SKM-1 treated with dmso at 0.1 percent for 144 hours (cell line): Measurements from ENCODE around the gene RNFT2.

ENCODE experiments used
- DNase-seq: peaks from one replicate; lab custom pipeline; 2025; ENCODE audit not compliant: unreplicated experiment; lab: John Stamatoyannopoulos, UW

The RNFT2 gene, protein sequence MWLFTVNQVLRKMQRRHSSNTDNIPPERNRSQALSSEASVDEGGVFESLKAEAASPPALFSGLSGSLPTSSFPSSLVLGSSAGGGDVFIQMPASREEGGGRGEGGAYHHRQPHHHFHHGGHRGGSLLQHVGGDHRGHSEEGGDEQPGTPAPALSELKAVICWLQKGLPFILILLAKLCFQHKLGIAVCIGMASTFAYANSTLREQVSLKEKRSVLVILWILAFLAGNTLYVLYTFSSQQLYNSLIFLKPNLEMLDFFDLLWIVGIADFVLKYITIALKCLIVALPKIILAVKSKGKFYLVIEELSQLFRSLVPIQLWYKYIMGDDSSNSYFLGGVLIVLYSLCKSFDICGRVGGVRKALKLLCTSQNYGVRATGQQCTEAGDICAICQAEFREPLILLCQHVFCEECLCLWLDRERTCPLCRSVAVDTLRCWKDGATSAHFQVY

DNA sequence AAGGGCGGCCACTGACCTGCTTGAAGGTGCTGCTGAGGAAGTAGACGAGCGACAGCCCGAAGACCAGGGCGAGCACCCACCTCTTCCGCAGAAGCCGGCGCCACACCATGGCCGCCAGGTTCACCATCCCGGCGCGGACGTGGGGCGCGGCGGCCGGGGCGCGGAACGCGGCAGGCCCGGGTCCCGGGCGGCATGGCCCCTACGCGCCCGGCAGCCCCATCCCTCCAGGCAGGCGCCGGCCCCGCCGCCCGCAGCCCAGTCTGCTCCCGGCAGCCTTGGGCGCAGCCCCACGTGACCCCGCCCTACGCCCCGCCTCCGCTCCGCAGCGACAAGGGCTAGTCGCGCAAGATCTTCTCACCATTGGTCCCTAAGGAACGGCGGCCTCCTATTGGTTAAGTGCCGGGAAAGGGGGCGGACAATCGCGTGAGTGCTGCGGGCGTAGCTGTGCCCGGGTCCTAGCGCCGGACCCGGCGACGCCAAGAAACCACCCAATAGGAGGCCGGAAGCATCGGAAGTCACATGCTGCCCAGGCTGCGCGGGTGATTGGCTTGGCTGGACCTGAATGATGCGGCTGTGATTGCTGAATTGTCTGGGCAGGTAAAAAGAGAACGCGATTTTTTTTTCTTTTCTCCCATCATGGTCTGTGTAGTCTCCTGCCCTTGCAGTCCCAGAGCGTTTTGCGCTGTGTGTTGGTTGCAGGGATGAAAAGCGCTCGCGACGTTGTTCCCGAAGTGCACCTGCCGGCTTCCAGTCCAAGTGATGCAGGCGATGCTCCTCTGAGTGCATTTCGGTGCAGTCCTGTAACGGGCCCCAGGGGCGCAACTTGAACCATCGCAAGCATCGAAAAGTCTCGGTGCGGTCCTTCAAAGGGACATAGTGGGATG lies at the start of gene RNFT2, which contains the start of gene SPRING1:
RNFT2 (plus strand) TSS at position 542 of the 884 bp plus-strand sequence. CDS start 2,183 bp downstream, outside the sequence.
SPRING1 (minus strand) TSS at position 296 of the 884 bp plus-strand sequence; CDS start at position 127, 169 bp downstream.
- peak; percentile 88 for DNase-seq

DNA sequence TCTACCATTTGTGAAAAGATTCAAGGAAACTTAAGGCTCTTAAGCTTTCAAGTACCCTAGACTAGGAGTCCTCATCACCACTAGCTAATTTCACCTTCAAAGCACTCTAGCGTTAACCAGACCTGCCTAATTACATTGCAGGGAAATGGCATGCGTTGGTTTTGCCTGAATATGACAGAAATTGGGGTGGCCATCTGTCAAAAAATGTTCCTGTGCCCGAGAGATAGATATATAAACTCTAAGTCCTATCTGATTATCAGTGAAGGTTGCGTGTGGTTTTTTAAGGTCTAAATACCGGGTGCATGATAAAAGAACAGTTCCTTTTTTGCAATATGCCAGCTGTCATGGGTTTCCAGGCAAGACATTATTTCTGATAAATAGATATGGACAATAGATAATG lies 48.6 kb upstream of the RNFT2 start:
- DNase-seq = no peak

DNA sequence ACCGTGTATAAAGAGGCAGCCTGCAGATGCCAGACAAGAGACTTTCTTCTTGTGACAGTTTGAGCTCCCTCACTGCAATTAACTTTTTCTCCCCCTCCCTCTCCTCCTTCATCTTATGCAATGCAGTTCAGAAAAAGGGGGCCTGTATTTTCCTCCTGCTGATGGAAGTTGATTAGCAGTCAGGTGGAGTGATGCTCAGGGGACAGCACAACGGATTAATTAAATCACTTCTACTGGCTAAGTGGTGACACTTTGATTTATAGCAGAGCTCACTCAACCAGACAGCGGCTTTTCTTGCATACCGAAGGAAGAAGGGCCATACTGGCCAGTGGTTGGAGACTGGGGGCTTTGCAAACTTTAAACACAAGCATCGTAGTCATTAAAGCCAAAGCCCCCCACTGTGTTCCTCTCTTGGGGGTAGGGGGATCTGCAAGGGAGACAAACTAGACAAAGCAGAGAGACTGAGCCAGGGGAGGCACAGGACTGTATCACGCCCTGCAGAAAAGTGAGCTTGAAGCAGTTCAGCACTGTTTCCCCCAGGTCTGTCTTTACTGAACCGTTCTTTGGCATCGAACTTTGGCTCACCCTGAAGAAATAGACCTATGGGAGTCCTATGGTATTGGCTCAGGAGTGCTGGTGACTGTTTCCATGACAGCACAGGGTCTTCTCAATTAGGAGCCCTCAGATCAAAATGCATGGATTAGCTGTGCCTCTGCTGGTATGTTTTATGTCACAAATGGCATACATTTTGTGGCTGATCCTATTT lies 48.0 kb upstream of the RNFT2 start:
- no peak for DNase-seq

DNA sequence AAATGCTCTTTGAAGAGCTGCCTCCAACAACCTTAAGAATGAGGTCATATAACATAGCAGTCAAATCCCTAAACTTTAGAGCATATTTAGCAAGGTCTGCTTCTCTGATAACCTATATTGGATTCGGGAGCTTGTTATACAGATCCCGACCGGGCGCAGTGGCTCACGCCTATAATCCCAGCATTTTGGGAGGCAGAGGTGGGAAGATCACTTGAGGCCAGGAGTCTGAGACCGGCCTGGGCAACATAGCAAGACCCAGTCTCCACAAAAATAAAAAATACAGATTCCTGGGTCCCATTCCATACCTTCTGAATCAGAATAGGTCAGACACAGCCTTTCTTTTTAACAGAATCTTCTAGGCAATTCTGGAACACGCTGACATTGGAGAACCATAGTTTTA lies 46.9 kb upstream of the RNFT2 start:
- no peak for DNase-seq

DNA sequence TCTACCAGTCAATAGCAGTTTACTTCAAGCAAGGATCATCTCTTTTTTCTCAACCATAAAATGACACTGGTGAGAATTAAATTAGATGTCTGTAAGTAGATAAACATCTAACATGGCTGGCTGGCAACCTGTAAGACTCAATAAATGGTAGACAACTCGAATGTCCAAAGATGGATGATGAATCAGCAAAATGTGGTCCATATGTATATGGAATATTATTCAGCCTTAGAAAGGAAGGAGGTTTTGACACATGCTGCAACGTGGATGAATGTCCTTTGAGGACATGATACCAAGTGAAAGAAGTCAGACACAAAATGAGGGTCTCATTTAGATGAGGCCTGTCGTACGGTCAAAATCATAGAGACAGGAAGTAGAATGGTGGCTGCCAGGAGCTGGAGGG lies 46.5 kb upstream of the RNFT2 start:
- no peak for DNase-seq

DNA sequence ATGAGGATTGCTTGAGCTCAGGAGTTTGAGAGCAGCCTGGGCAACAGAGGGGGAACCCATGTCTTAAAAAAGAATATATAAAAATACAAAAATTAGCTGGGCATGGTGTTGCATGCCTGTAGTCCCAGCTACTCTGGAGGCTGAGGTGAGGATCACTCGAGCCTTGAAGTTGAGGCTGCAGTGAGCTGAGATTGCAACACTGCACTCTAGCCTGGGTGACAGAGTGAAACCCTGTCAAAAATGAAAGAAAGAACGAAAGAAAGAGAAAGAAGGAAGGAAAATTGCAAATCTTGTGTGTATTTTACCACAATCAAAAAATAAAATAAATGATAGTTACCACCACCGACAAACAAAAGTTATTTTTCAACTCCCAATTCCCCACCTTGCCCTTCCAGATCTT lies 45.5 kb upstream of the RNFT2 start:
- DNase-seq = no peak

DNA sequence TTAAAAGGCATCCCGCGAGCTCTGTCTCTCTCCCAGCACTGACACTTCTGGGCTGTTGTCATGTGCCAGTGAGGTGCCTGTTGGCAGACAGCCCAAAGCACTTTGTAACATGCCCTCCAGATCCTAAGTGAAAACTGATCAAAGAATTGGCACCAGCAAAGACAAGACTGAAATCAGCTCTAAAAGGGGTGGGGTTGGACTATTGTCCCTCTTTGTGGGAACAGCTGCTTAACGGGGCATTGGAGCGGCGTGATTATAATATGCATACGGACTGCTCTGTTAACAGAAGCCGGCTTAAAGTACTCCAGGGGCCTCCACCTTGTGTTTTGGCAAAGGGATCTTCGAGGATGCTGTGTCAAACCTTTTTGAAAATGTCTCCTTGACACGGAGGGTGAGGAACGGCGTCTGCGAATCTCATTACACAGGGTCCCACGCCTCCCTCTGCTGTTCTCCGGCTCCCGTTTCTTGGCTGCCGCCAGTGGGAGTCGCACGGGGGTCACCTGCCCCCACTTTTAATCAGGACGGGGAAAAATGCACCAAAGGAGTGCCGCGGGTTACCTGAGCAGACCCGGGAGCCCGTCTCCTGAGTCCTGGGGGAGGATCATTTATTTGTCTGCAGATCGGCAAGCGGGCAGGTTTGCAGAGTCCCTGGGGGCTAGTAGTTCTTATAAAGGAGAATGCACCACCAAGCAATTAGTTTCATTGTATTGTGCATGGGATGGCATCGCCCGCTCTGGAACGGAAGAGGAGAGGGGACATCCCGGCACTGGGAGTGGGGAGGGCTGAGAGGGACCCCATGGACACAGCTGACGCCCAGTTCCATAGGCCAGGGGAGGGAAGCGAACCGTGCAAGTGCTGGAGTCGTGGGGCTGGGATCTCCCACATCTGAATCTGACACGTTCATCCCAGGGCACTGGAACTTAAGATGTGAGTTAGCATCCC lies 44.6 kb upstream of the RNFT2 start:
- no peak for DNase-seq

DNA sequence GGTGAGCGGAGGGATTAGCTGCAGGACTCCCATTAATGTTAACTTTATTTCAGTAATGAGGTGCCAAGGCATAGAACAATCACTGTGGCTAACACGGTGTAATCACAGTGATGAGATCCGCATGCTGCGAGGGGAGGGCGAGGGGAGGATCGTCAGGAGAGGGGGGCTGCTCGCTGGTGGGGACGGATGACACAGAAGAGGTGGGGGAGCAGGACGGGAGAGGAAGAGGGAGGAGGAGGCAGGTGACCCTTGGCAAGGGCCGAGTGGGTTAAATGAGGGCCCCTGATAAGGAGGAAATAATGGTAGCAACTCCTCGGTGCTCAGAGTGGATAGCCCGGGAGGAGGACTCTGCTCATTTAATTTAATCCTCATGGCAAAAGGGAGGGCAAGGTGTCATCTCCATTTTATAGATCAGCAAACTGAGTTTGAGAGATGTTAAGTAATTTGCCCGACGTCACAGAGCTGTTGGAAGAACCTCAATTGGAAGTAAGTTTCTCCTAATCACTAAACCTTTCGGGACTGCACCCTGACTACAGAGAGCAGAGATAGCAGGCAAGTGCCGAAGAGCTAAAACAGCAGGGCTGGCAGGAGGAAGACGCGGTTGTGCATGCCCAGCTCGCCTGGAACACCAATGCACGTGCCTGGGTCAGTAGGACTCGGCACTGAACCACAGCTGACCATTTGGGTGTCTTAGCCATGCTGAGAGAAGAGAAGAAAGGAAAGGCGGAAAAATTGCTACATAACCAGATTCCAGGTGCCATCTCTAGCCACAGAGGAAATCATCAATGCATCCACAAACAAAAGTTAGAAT lies 43.3 kb upstream of the RNFT2 start:
- no peak for DNase-seq

DNA sequence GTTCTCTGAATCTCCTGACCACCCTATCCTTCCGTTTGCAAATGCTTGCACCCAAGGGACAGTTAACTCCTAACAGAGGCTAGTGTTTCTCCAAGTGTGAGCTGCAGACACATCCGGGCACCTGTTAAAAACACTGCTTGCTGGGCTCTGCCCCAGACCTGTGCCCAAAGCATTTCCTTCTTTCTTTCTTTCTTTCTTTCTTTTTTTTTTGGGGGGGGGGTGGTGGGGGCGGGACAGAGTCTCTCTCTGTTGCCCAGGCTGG lies 42.7 kb upstream of the RNFT2 start:
- DNase-seq = no peak

DNA sequence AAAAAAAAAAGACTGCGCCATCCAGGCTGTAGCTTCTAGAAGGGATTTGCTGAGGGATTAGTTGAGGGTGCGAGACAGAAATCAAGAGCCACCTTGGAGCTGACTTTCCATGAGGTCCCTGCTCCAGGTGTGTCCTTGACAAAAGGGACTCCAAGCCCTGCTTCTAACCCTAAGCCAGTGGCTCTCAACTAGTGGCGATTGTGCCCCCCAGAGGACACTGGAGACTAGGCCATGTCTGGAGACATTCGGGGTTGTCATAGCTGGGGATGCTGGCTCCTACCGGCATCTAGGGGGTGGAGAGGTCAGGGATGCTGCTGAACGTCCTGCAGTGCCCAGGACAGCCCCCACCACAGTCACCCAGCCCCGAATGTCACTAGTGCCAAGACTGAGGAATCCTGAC lies 40.8 kb upstream of the RNFT2 start:
- DNase-seq = no peak

DNA sequence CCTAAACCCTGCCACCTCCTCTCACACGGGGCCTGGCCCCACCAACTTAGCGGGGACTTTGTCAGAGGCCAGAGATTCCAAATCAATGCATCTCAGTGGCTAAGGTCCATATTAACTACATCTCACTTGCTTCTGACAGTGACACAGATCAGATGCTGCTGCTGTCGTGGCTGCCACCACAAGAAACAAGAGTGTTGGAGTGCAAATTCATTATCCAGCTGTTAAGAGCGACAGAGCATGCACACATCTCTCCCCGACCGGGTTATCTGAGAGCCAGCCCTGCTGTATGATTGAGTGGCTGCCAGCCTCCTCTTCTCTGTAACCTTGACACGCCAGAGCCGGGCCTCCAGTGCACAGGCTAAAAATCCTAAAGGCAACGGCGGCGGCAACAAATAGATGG lies 40.4 kb upstream of the RNFT2 start:
- no peak for DNase-seq

DNA sequence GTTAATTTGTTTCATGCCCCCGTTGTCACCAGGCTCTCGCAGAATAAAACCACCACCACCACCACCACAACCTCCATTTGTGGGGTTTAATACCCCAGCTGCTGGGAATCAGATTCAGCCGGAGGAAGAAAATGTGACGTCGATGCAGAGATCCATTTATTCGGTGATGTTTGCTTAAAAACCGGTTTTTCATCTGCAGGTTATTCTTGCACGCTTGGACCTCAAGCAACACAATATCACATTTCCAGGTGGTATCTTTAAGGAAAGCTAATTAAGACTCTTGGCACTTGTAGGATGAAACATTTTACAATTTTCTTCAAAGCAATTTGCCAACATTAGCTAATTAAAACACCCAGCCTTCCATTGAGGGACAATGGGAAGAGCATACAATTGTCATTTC lies 40.0 kb upstream of the RNFT2 start:
- DNase-seq = no peak

DNA sequence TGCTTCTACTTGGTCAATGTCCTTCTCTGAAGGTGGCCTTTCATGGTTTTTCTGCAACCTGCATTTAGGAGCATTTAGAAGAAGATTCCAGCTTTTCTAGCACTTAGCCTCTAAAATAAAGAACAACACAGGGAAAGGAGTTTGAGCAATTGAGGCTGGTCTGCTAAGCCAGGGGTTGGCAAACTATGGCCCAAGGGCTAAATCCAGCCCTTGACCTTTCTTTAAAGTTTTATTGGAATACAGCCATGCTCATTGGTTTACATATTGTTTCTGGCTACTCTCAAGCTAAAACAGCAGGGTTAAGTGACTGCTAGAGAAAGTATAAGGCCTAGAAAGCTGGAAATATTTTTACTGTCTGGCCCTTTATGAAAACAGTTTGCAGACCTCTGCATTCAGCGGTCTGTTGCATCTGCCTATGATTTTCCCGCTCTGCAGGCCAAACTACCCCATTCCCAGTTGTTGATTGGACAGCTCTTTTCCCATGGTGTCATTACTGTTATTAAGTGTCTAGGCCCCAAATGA lies 39.5 kb upstream of the RNFT2 start:
- DNase-seq = no peak

DNA sequence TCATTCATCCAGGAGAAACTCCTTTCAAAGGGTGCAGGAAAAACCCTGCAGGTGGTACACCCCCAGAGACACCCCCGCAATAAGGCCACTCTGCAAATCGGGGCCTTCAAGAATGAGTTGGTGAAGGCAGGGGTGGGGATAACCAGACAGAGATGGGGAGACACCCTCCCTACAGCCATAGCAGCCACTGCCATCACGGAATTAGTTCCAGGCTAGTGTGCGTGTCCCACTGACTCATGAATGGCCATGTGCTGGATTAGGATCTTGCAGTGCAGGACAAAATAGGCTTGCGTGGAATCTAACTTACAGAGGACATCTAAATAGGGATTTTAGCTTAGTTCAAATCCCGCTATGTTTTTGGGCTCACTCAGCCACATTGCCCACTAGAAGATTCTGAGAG lies 38.0 kb upstream of the RNFT2 start:
- DNase-seq = no peak

DNA sequence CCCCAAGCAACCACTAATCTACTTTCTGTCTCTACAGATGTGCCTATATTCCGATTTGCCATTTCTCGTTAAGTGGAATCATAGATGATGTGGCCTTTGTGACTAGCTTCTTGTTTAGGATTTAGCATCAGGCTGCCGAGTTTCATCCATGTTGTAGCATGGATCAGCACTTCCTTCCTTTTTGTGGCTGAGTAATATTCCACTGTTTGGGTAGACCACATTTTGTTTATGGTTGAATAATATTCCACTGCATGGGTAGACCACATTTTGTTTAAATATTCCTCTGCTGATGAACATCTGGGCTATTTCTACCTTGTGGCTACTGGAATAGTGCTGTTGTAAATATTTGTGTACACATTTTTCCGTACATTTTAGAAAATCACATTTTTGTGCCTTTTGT lies 36.7 kb upstream of the RNFT2 start:
- DNase-seq = no peak

DNA sequence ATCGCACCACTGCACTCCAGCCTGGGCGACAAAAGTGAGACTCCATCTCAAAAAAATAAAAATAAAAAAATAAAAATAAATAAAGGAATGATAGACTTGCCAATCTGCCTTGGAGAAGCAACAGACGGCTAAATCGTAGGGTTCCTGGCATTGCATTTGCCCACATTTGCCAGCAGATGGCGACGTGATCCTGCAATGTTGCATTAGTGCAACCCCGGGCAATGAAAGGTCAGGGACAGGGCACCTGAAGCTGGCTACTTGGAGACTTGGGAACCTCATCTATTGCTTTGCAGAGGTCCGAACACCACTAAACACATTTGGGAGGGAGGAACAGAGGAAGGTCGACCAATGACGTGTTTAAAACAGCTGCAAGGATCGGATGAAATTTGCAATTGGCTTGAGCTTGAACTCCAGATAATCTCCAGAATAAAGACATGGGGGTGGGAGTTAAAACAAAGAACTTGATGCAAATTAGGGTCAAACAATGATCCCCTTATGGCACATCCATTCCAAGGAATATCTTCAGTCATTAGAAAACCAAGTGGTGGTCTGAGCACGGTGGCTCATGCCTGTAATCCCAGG lies 34.8 kb upstream of the RNFT2 start:
- peak; percentile 29 for DNase-seq

DNA sequence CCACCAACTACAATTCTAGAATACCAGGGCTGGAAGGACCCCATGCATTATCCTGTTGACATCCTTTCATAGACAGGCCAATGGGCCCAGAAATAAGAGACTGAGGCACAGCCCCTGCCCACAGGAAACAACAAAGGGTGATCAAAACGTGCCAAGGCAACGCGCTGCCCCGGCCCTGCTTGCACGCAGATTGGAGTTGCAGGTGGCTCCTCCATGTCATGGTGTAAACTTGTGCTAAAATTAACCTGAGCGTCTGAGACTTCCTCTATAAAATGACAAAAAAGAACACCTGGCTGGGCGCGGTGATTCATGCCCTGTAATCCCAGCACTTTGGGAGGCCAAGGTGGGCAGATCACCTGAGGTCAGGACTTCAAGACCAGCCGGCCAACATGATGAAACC lies 30.4 kb upstream of the RNFT2 start:
- no peak for DNase-seq

DNA sequence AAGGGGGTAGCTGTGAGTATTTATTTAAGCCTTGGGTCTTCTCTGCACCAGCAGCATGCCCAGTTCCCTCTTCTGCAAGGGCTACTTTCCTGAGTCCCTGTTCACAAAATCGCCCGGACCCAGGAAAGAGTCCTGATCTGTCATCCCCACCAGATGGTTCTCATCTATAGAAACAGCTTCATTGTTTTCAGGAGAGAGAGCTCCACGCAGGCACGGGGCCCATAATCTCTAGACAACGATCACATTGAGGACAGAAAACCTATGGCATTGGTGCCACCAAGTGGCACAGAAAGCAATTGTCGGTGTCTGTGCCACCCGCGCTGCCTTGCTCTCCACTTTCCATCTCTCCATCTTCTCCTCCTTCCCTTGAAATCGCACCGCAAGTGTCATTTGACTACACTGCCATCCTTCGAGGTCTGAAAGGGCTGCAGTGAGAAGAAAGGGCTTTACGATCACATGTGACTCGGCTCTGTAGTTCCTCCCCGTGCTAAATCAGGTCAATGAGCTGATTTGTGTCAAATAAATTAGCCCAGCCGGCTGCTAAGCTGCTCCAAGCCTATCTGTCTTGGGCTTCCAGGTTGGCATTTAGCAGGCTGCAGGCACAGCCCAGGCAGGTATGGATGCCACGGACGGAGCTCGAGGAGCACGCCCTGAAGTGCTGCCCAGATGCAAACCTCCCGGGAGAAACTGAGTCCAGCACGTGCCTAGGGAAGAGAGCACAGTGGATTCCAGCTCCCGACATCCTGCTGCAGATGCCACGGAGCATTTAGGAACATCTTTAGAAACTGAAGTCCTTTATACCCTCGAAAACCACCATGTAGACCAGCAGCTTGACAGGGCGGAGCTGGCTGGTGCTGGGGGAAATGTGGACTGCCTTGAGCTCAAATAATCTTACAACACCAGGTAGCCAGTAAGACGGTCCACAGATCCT lies 29.0 kb upstream of the RNFT2 start:
- DNase-seq = no peak
